Measurements from ENCODE around the gene PIANP. TPM values are rescaled to one million over a fixed set of nuclear protein-coding genes. Genes with fewer than 3 reads are reported as not detected.

The PIANP gene
- total and polyA plus RNA-seq, 4 experiments from 2014 or later, result 0.61 to 1.5 (median 1.00) TPM

GRCh38 chr12:6676962-6677361 lies 23.7 kb downstream of the PIANP start:
- peaks cover 61 to 86% of the 10 kb centered on the region in 2 donors for H3K36me3 Mint-ChIP-seq
- CTCF ChIA-PET (ENCODE audit: partially characterized antibody), result no interaction called here

GRCh38 chr12:6672143-6672542 lies 28.5 kb downstream of the PIANP start:
- intact Hi-C loops (cut with micrococcal nuclease), result no loop called here
- no peaks in the 10 kb centered on the region for H3K27me3 ChIP-seq (ENCODE audit: insufficient read depth, low read length)
- no peaks in the 10 kb centered on the region for H3K4me1 ChIP-seq (ENCODE audit: insufficient read depth, low read length)
- peaks cover 84% of the 10 kb centered on the region for H3K36me3 ChIP-seq (ENCODE audit: insufficient read depth, low read length)
- no peaks in the 10 kb centered on the region for H3K9me3 ChIP-seq (ENCODE audit: control insufficient read depth in 1 of 2, low read length in 2 of 2)
- no peak overlapping the region for H3K4me3 ChIP-seq (ENCODE audit: low read length in 2 of 2)
- Mint-ChIP-seq H3K36me3 (peaks cover 71 to 93% of the 10 kb centered on the region in 2 donors), H3K9me3 (no peaks in the 10 kb centered on the region), H3K4me1 (peaks cover 0 to 4% (median 0%) of the 10 kb centered on the region in 4 donors), H3K4me3 (no peak overlapping the region), H3K27ac (no peak overlapping the region), H3K27me3 (no peaks in the 10 kb centered on the region)
- DNase-seq, result no peak
- CTCF ChIA-PET (ENCODE audit: partially characterized antibody), result interaction anchor here (1.5 kb wide), 1 partner anchor 12 kb away, joined by 5 read pairs; no protein-coding TSS in a partner anchor
- POLR2A ChIA-PET (ENCODE audit: partially characterized antibody), result interaction anchor here (1.2 kb wide), 1 partner anchor 17 kb away, joined by 4 read pairs; the partner anchor contains the start of gene ZNF384
- H3K27ac ChIP-seq (ENCODE audit: low read depth, low read length), result no peak overlapping the region

More at GRCh38 chr12:6676962-6677361, 23.7 kb downstream of the PIANP start:
- H3K9me3 ChIP-seq (ENCODE audit: control insufficient read depth in 1 of 2, low read length in 2 of 2), result no peaks in the 10 kb centered on the region
- DNase-seq, result no peak
- no peaks in the 10 kb centered on the region for H3K27me3 ChIP-seq (ENCODE audit: insufficient read depth, low read length)
- H3K4me3 ChIP-seq (ENCODE audit: low read length in 2 of 2), result no peak overlapping the region
- H3K36me3 ChIP-seq (ENCODE audit: insufficient read depth, low read length), result peaks cover 75% of the 10 kb centered on the region
- intact Hi-C loops (cut with micrococcal nuclease), result no loop called here
- H3K4me1 ChIP-seq (ENCODE audit: insufficient read depth, low read length), result no peaks in the 10 kb centered on the region
- H3K27ac ChIP-seq (ENCODE audit: low read depth, low read length), result no peak overlapping the region
- POLR2A ChIA-PET (ENCODE audit: partially characterized antibody), result interaction anchor here (0.6 to 1.0 kb wide), 2 partner anchors 13 to 104 kb away, joined by 3 to 4 read pairs; no protein-coding TSS in a partner anchor
- Mint-ChIP-seq H3K4me1 (peaks cover 0 to 6% (median 4%) of the 10 kb centered on the region in 4 donors), H3K27me3 (no peaks in the 10 kb centered on the region), H3K27ac (no peak overlapping the region), H3K9me3 (no peaks in the 10 kb centered on the region), H3K4me3 (no peak overlapping the region)

- no peak overlapping the region for H3K4me3 ChIP-seq (ENCODE audit: low read length in 2 of 2)
- peaks cover 7 to 20% (median 11%) of the 10 kb centered on the region in 4 donors for H3K4me1 Mint-ChIP-seq
- H3K4me3 Mint-ChIP-seq, result no peak overlapping the region
- peak overlapping the region in 2 of 7 donors; percentile 10 to 19 for H3K27ac Mint-ChIP-seq
- ChIA-PET POLR2A (ENCODE audit: partially characterized antibody) (interaction anchor here (0.9 kb wide), 1 partner anchor 21 kb away, joined by 3 read pairs; the partner anchor contains the start of gene ZNF384), CTCF (ENCODE audit: partially characterized antibody) (interaction anchor here (1.5 kb wide), 1 partner anchor 56 kb away, joined by 4 read pairs; the partner anchor contains the start of gene COPS7A)
- no peaks in the 10 kb centered on the region for H3K27me3 ChIP-seq (ENCODE audit: insufficient read depth, low read length)
- H3K27ac ChIP-seq (ENCODE audit: low read depth, low read length), result no peak overlapping the region
- H3K9me3 ChIP-seq (ENCODE audit: control insufficient read depth in 1 of 2, low read length in 2 of 2), result no peaks in the 10 kb centered on the region
- peaks cover 55% of the 10 kb centered on the region for H3K36me3 ChIP-seq (ENCODE audit: insufficient read depth, low read length)
- intact Hi-C loops (cut with micrococcal nuclease), result no loop called here
- H3K27me3 Mint-ChIP-seq, result no peaks in the 10 kb centered on the region
- peaks cover 42 to 67% of the 10 kb centered on the region in 2 donors for H3K36me3 Mint-ChIP-seq
- no peaks in the 10 kb centered on the region for H3K9me3 Mint-ChIP-seq
- no peak for DNase-seq
- H3K4me1 ChIP-seq (ENCODE audit: insufficient read depth, low read length), result peaks cover 9% of the 10 kb centered on the region
These were observed 32.9 kb downstream of the PIANP start for GRCh38 chr12:6667559-6668210.

GRCh38 chr12:6666211-6666610 lies 34.4 kb downstream of the PIANP start:
- no peak overlapping the region for H3K27ac ChIP-seq (ENCODE audit: low read depth, low read length)
- H3K27me3 ChIP-seq (ENCODE audit: insufficient read depth, low read length), result no peaks in the 10 kb centered on the region
- ChIA-PET CTCF (ENCODE audit: partially characterized antibody) (interaction anchor here (1.5 to 3.0 kb wide), 2 partner anchors 23 to 58 kb away, joined by 4 to 17 read pairs; partner anchors contain the start of genes COPS7A and ZNF384), POLR2A (ENCODE audit: partially characterized antibody) (interaction anchor here (3.7 to 6.2 kb wide), 2 partner anchors 23 to 58 kb away, joined by 27 to 83 read pairs; partner anchors contain the start of genes COPS7A and ZNF384)
- intact Hi-C loops (cut with micrococcal nuclease), result no loop called here
- H3K27me3 Mint-ChIP-seq, result no peaks in the 10 kb centered on the region
- H3K4me3 ChIP-seq (ENCODE audit: low read length in 2 of 2), result no peak overlapping the region
- H3K36me3 ChIP-seq (ENCODE audit: insufficient read depth, low read length), result peaks cover 40% of the 10 kb centered on the region
- H3K9me3 Mint-ChIP-seq, result no peaks in the 10 kb centered on the region
- H3K4me1 Mint-ChIP-seq, result peaks cover 14 to 33% (median 20%) of the 10 kb centered on the region in 4 donors
- H3K9me3 ChIP-seq (ENCODE audit: control insufficient read depth in 1 of 2, low read length in 2 of 2), result no peaks in the 10 kb centered on the region
- peaks cover 21% of the 10 kb centered on the region for H3K4me1 ChIP-seq (ENCODE audit: insufficient read depth, low read length)
- H3K36me3 Mint-ChIP-seq, result peaks cover 30 to 55% of the 10 kb centered on the region in 2 donors
- peak overlapping the region in 3 of 7 donors; percentile 10 to 89 (median 63) for H3K27ac Mint-ChIP-seq
- H3K4me3 Mint-ChIP-seq, result no peak overlapping the region
- DNase-seq, result no peak

- H3K4me1 Mint-ChIP-seq, result peaks cover 15 to 33% (median 23%) of the 10 kb centered on the region in 4 donors
- POLR2A ChIA-PET (ENCODE audit: partially characterized antibody), result interaction anchor here (0.7 to 6.2 kb wide), 6 partner anchors 24 to 188 kb away, joined by 3 to 83 read pairs (median 6); partner anchors contain the start of genes CHD4, COPS7A and ZNF384
- Histone ChIP-seq H3K36me3 (ENCODE audit: insufficient read depth, low read length) (peaks cover 27% of the 10 kb centered on the region), H3K9me3 (ENCODE audit: control insufficient read depth in 1 of 2, low read length in 2 of 2) (no peaks in the 10 kb centered on the region), H3K27me3 (ENCODE audit: insufficient read depth, low read length) (no peaks in the 10 kb centered on the region), H3K27ac (ENCODE audit: low read depth, low read length) (no peak overlapping the region), H3K4me1 (ENCODE audit: insufficient read depth, low read length) (peaks cover 21% of the 10 kb centered on the region), H3K4me3 (ENCODE audit: low read length in 2 of 2) (no peak overlapping the region)
- DNase-seq, result no peak
- H3K36me3 Mint-ChIP-seq, result peaks cover 19 to 46% of the 10 kb centered on the region in 2 donors
- CTCF ChIA-PET (ENCODE audit: partially characterized antibody), result interaction anchor here (1.0 to 3.0 kb wide), 6 partner anchors 19 to 170 kb away, joined by 3 to 17 read pairs (median 4); partner anchors contain the start of genes COPS7A, MLF2 and ZNF384
- H3K4me3 Mint-ChIP-seq, result peak overlapping the region in 1 of 8 donors; percentile 13
- peak overlapping the region in 4 of 7 donors; percentile 19 to 88 (median 68) for H3K27ac Mint-ChIP-seq
- no peaks in the 10 kb centered on the region for H3K9me3 Mint-ChIP-seq
- intact Hi-C loops (cut with micrococcal nuclease), result loop anchor here (5.0 kb wide), 1 partner anchor 98 kb away; the partner anchor contains the start of gene NOP2
- no peaks in the 10 kb centered on the region for H3K27me3 Mint-ChIP-seq
These were observed 35.7 kb downstream of the PIANP start for GRCh38 chr12:6664902-6665301.

GRCh38 chr12:6662906-6663742 lies 37.5 kb downstream of the PIANP start, which contains the start of gene ING4:
ING4 (minus strand) TSS chr12:6663119; CDS start chr12:6663101, 18 bp downstream.
- no peaks in the 10 kb centered on the region for H3K27me3 ChIP-seq (ENCODE audit: insufficient read depth, low read length)
- peak; percentile 95 to 99 (median 98) for DNase-seq
- Mint-ChIP-seq H3K4me1 (peaks cover 20 to 42% (median 30%) of the 10 kb centered on the region in 4 donors), H3K36me3 (peaks cover 14 to 38% of the 10 kb centered on the region in 2 donors), H3K27ac (peak within 1 kb of the TSS; percentile 88 to 98 (median 98)), H3K4me3 (peak within 1 kb of the TSS; percentile 91 to 97 (median 94)), H3K9me3 (no peaks in the 10 kb centered on the region), H3K27me3 (no peaks in the 10 kb centered on the region)
- H3K4me1 ChIP-seq (ENCODE audit: insufficient read depth, low read length), result peaks cover 21% of the 10 kb centered on the region
- H3K36me3 ChIP-seq (ENCODE audit: insufficient read depth, low read length), result peaks cover 14% of the 10 kb centered on the region
- POLR2A ChIA-PET (ENCODE audit: partially characterized antibody), result interaction anchor here (0.9 to 6.2 kb wide), 10 partner anchors 11 to 355 kb away, joined by 3 to 83 read pairs (median 4); partner anchors contain the start of genes CHD4, COPS7A, LPCAT3 and TPI1
- H3K4me3 ChIP-seq (ENCODE audit: low read length in 2 of 2), result peak within 1 kb of the TSS; percentile 97
- intact Hi-C loops (cut with micrococcal nuclease), result loop anchor here (1.0 to 5.0 kb wide), 9 partner anchors 26 to 307 kb away; partner anchors contain the start of genes CHD4, COPS7A, EMG1 and NCAPD2
- H3K27ac ChIP-seq (ENCODE audit: low read depth, low read length), result peak within 1 kb of the TSS; percentile 79
- H3K9me3 ChIP-seq (ENCODE audit: control insufficient read depth in 1 of 2, low read length in 2 of 2), result no peaks in the 10 kb centered on the region
- CTCF ChIA-PET (ENCODE audit: partially characterized antibody), result interaction anchor here (1.6 to 3.0 kb wide), 4 partner anchors 24 to 90 kb away, joined by 4 to 17 read pairs (median 7); partner anchors contain the start of genes COPS7A, MLF2 and ZNF384

Measured in CD4-positive, alpha-beta memory T cell (primary cell).